ENCODE results near the gene HLA-DQB2. TPM values are rescaled to one million over a fixed set of nuclear protein-coding genes. Genes with fewer than 3 reads are reported as not detected.

The HLA-DQB2 gene
- total RNA-seq, 1 donor from 2014 or later = not detected

- peaks cover 10% of the 10 kb centered on the region for H3K27me3 Mint-ChIP-seq (ENCODE audit: low read depth)
- no peak for TF ChIP-seq CTCF (conservative IDR thresholded peaks at IDR 0.05)
- H3K27ac Mint-ChIP-seq (ENCODE audit: unreplicated experiment) = no peak overlapping the region
- H3K4me3 Mint-ChIP-seq = no peak overlapping the region
- no peak for DNase-seq (ENCODE audit: low read depth, low spot score)
- H3K9me3 Mint-ChIP-seq = no peaks in the 10 kb centered on the region
- H3K4me1 Mint-ChIP-seq = no peaks in the 10 kb centered on the region
- H3K36me3 Mint-ChIP-seq (ENCODE audit: low read depth) = no peaks in the 10 kb centered on the region
Observed at GRCh38 chr6:32744776-32745175, 18.6 kb downstream of the HLA-DQB2 start.

DNA sequence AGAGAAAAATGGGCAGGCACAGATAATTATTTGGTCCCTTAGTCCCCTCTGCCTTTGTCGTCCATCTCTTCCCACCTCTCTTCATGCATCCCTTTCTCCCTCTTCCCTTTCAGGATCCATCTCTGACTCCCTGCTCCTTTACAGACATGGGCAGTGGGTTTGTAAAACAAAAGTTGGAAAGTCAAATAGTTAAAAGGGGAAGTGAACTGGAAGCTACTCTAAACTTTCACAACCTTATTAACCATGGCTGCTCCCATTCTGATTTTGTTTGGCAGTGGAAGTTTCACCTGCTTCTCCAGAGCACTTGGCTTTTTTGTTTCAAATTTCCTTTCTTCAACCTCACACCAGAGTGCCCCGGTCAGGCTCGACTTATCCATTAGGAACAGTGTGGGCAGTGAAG is 21.0 kb downstream of the HLA-DQB2 start:
- Mint-ChIP-seq H3K36me3 (ENCODE audit: low read depth) (no peaks in the 10 kb centered on the region), H3K4me1 (no peaks in the 10 kb centered on the region), H3K4me3 (no peak overlapping the region), H3K27ac (ENCODE audit: unreplicated experiment) (no peak overlapping the region), H3K9me3 (no peaks in the 10 kb centered on the region), H3K27me3 (ENCODE audit: low read depth) (peaks cover 15% of the 10 kb centered on the region)
- TF ChIP-seq CTCF (conservative IDR thresholded peaks at IDR 0.05) = no peak
- no peak for DNase-seq (ENCODE audit: low read depth, low spot score)

DNA sequence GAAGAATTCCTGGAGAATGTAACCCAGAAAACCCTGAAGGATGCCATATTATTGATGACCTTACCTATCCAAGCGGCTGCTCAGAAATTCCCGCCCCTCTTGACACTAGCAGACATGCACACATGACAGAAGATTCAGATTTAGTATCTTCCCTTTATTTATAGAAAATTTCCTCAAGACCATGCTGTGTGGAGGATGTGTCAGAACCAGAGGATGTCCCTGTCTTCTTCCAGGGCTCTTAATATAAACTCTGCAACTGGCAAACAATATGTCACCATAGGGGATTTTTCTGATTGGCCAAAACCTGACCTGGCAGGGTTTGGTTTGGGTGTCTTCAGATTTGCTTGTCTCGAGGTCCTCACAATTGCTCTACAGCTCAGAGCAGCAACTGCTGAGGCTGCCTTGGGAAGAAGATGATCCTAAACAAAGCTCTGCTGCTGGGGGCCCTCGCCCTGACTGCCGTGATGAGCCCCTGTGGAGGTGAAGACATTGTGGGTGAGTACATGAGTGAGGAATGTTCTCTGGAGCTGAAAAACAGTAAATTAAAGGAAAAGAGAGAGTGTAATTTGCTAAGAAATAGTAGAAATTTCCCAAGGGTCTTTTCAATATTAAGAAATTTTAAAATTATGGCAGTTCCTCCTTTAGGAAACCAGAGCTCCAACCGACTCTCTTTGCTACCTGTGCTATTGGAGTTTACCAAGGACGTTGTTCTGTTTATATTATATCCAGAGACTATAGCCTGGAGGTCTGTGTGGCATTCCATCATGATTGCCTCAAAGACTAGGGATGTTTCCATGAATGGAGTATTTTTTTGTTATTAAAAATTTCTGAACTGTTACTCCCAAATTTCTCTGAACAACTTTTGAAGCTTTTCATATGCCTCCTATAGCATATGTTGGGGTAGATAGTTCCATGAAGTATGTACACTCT is 22.0 kb downstream of the HLA-DQB2 start, which contains the start of gene HLA-DQA2:
Gene HLA-DQA2, plus strand, starts transcription at position 361 of the 930 bp plus-strand sequence. Its CDS starts 53 bp downstream, at position 414.
- H3K4me1 Mint-ChIP-seq = no peaks in the 10 kb centered on the region
- H3K36me3 Mint-ChIP-seq (ENCODE audit: low read depth) = no peaks in the 10 kb centered on the region
- peaks cover 19% of the 10 kb centered on the region for H3K27me3 Mint-ChIP-seq (ENCODE audit: low read depth)
- no peaks in the 10 kb centered on the region for H3K9me3 Mint-ChIP-seq
- H3K27ac Mint-ChIP-seq (ENCODE audit: unreplicated experiment) = no peak within 1 kb of the TSS
- no peak for DNase-seq (ENCODE audit: low read depth, low spot score)
- H3K4me3 Mint-ChIP-seq = no peak within 1 kb of the TSS
- TF ChIP-seq CTCF (conservative IDR thresholded peaks at IDR 0.05) = no peak

GRCh38 chr6:32738126-32738525 is 25.2 kb downstream of the HLA-DQB2 start:
- H3K36me3 Mint-ChIP-seq (ENCODE audit: low read depth) = no peaks in the 10 kb centered on the region
- peaks cover 2% of the 10 kb centered on the region for H3K9me3 Mint-ChIP-seq
- TF ChIP-seq CTCF (conservative IDR thresholded peaks at IDR 0.05) = no peak
- DNase-seq (ENCODE audit: low read depth, low spot score) = no peak
- no peak overlapping the region for H3K27ac Mint-ChIP-seq (ENCODE audit: unreplicated experiment)
- H3K4me1 Mint-ChIP-seq = no peaks in the 10 kb centered on the region
- peaks cover 27% of the 10 kb centered on the region for H3K27me3 Mint-ChIP-seq (ENCODE audit: low read depth)
- no peak overlapping the region for H3K4me3 Mint-ChIP-seq

DNA sequence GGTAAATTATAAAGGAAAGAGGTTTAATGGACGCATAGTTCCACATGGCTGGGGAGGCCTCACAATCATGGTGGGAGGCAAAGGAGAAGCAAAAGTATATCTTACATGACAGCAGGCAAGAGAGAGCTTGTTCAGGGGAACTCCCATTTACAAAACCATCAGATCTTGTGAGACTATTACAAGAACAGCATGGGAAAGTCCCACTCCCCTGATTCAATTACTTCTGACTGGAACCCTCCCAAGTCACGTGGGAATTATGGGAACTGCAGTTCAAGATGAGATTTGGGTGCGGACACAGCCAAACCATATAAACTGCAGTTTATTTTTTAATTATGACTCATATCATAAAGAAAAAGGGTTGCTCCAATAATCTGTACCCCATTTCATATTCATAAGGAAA is 44.5 kb downstream of the HLA-DQB2 start:
- Mint-ChIP-seq H3K27ac (ENCODE audit: unreplicated experiment) (no peak overlapping the region), H3K4me3 (no peak overlapping the region), H3K27me3 (ENCODE audit: low read depth) (peaks cover 5% of the 10 kb centered on the region), H3K4me1 (no peaks in the 10 kb centered on the region), H3K36me3 (ENCODE audit: low read depth) (no peaks in the 10 kb centered on the region), H3K9me3 (no peaks in the 10 kb centered on the region)
- no peak for DNase-seq (ENCODE audit: low read depth, low spot score)
- no peak for TF ChIP-seq CTCF (conservative IDR thresholded peaks at IDR 0.05)
